ENCODE data around the gene CRACDL. TPM values are rescaled to one million over a fixed set of nuclear protein-coding genes. Genes with fewer than 3 reads are reported as not detected.

The CRACDL gene
- total and polyA plus RNA-seq, 2 of the 13 experiments (the other 11 are each of a cell fraction or from before 2014, with no cell fraction given), result 0.15 to 0.26 TPM

- Histone ChIP-seq H3K9ac (ENCODE audit: insufficient read depth, low read depth, low read length) (no peak overlapping the region), H3K4me3 (replicated peaks in 1 of 3; ENCODE audit: insufficient read depth in 1 of 3, low read depth in 2 of 3, low read length in 3 of 3) (no peak overlapping the region), H3K36me3 (replicated peaks in 1 of 2; ENCODE audit: control insufficient read depth in 1 of 2, insufficient read depth in 2 of 2, low read length in 2 of 2) (no peaks in the 10 kb centered on the region), H4K20me1 (ENCODE audit: insufficient read depth, low read length) (no peaks in the 10 kb centered on the region), H3K4me2 (ENCODE audit: low read depth, low read length) (no peak overlapping the region), H3K27me3 (ENCODE audit: control insufficient read depth in 1 of 2, insufficient read depth in 2 of 2, low read length in 2 of 2) (no peaks in the 10 kb centered on the region; a peak in 1 of 5 replicates), H3K27ac (ENCODE audit: extremely low read length, insufficient read depth, low read length) (no peak overlapping the region), H3K79me2 (ENCODE audit: insufficient read depth, low read length) (no peaks in the 10 kb centered on the region), H3K9me3 (ENCODE audit: low read length) (no peaks in the 10 kb centered on the region), H3K4me1 (ENCODE audit: insufficient read depth, low read length) (peaks cover 56% of the 10 kb centered on the region), H2AFZ (ENCODE audit: low read length) (no peak overlapping the region)
- TF ChIP-seq AKNA (CRISPR knock-in tag; IDR thresholded peaks at IDR 0.05; ENCODE audit: borderline replicate concordance), result no peak
- POLR2A ChIA-PET, result interaction anchor here (0.6 to 1.5 kb wide), 4 partner anchors 26 to 93 kb away, joined by 3 to 4 read pairs (median 3); no protein-coding TSS in a partner anchor
- intact Hi-C loops (cut with micrococcal nuclease; ENCODE audit: unreplicated experiment), result no loop called here
- DNase-seq (ENCODE audit: low spot score) (no peak), FAIRE-seq (no peak), ATAC-seq (no peak)
- 92% methylated on average over 15 of the region's 15 CpGs for WGBS (ENCODE audit: low lambda C conversion rate)
- in situ Hi-C loops (cut with HindIII; ENCODE audit: extremely low pct_ligation_motif_present, low pct_unique_long_range_greater_than_20kb), result loop anchor here (25.0 kb wide), 1 partner anchor 415 kb away; no protein-coding TSS in a partner anchor
- CTCF ChIA-PET (ENCODE audit: low intra/inter-chr PET ratio, low total read pairs), result no interaction called here
- BruUV-seq (replicated peaks), result no TSS peak
These were observed 109.2 kb downstream of the CRACDL start for GRCh38 chr2:98826856-98827255.

GRCh38 chr2:98825858-98826257, 110.2 kb downstream of the CRACDL start:
- intact Hi-C loops (cut with micrococcal nuclease; ENCODE audit: unreplicated experiment) (no loop called here), in situ Hi-C loops (cut with HindIII; ENCODE audit: extremely low pct_ligation_motif_present, low pct_unique_long_range_greater_than_20kb) (loop anchor here (25.0 kb wide), 1 partner anchor 414 kb away; no protein-coding TSS in a partner anchor)
- Histone ChIP-seq H3K27ac (ENCODE audit: extremely low read length, insufficient read depth, low read length) (no peak overlapping the region), H3K36me3 (replicated peaks in 1 of 2; ENCODE audit: control insufficient read depth in 1 of 2, insufficient read depth in 2 of 2, low read length in 2 of 2) (no peaks in the 10 kb centered on the region), H3K4me1 (ENCODE audit: insufficient read depth, low read length) (peaks cover 52% of the 10 kb centered on the region), H2AFZ (ENCODE audit: low read length) (no peak overlapping the region), H3K9me3 (ENCODE audit: low read length) (no peaks in the 10 kb centered on the region), H3K27me3 (ENCODE audit: control insufficient read depth in 1 of 2, insufficient read depth in 2 of 2, low read length in 2 of 2) (no peaks in the 10 kb centered on the region; a peak in 1 of 5 replicates), H3K9ac (ENCODE audit: insufficient read depth, low read depth, low read length) (no peak overlapping the region), H4K20me1 (ENCODE audit: insufficient read depth, low read length) (no peaks in the 10 kb centered on the region), H3K4me2 (ENCODE audit: low read depth, low read length) (no peak overlapping the region), H3K79me2 (ENCODE audit: insufficient read depth, low read length) (no peaks in the 10 kb centered on the region), H3K4me3 (replicated peaks in 1 of 3; ENCODE audit: insufficient read depth in 1 of 3, low read depth in 2 of 3, low read length in 3 of 3) (no peak overlapping the region)
- FAIRE-seq (no peak), DNase-seq (ENCODE audit: low spot score) (no peak), ATAC-seq (no peak)
- 88% methylated on average over 6 of the region's 6 CpGs for WGBS (ENCODE audit: low lambda C conversion rate)
- TF ChIP-seq MBNL3 (CRISPR knock-in tag; conservative IDR thresholded peaks at IDR 0.05), result no peak
- TF ChIP-seq FOSL1 (CRISPR knock-in tag; IDR thresholded peaks at IDR 0.05; ENCODE audit: borderline replicate concordance), result no peak
- no peak for TF ChIP-seq TBX3 (IDR thresholded peaks at IDR 0.05; ENCODE audit: borderline replicate concordance)
- POLR2A ChIA-PET, result no interaction called here
- CTCF ChIA-PET (ENCODE audit: low intra/inter-chr PET ratio, low total read pairs), result no interaction called here
- no TSS peak for BruUV-seq (replicated peaks)
